ENCODE data around the gene PIGB.
"Not testable (repeated sequence)": the region's sequence is repeated elsewhere in the genome, so short reads cannot be mapped to it uniquely, and the experiment has no call there.

The PIGB gene

GRCh38 chr15:55383687-55384086 lies 64.7 kb downstream of the PIGB start:
- DNase-seq = no peak

- no peak for DNase-seq
Measured at GRCh38 chr15:55387027-55387426, 68.0 kb downstream of the PIGB start.

DNA sequence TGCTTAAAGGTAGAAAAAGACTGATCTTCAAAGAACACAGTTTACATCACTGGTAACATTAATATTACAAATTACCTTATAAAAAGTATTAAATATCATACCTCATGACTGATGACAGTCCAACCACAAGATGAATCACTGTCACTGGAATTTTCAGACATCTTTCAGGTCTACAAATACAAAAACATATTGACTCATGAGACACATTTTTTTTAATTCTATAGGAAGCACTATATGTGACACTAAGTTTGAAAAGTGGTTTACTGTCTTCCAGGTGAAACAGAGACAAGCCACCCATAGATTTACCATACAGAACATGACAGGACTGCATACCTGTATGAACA lies 70.2 kb downstream of the PIGB start:
- no peak for DNase-seq

- no peak for DNase-seq
Measured at GRCh38 chr15:55394694-55395093, 75.7 kb downstream of the PIGB start.

GRCh38 chr15:55398243-55398642 lies 79.2 kb downstream of the PIGB start:
- DNase-seq = no peak

DNA sequence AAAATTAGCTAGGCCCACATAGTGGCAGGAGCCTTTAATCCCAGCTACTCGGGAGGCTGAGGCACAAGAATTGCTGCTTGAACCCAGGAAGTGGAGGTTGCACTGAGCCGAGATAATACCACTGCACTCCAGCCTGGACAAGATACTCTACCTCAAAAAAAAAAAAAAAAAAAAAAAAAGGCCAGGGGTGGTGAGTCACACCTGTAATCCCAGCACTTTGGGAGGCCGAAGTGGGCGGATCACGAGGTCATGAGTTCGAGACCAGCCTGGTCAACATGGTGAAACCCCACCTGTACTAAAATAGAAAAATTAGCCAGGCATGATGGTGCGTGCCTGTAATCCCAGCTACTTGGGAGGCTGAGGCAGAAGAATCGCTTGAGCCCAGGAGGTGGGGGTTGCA lies 81.0 kb downstream of the PIGB start:
- not testable (repeated sequence) for DNase-seq

DNA sequence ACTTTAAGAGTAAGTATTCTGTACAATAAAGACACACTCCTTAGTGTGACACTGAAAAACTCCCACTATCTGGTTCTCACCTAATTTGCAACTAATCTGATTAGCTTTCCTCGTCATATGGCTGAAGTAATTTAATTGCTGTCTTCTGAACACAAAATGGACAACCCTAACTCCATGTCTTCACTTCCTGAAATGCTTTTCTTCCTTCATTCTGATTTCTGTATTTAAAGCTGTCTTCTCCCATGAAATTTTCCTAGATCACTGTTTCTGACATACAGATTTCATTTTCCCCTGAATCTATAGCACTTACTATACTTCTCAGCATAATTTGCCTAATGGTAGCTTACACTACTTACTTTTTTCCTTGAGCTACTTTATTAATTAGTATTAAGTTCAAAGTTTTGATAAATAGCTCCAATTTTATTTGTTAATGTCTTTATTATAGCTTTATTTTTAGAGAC lies 82.8 kb downstream of the PIGB start:
- no peak for DNase-seq

DNA sequence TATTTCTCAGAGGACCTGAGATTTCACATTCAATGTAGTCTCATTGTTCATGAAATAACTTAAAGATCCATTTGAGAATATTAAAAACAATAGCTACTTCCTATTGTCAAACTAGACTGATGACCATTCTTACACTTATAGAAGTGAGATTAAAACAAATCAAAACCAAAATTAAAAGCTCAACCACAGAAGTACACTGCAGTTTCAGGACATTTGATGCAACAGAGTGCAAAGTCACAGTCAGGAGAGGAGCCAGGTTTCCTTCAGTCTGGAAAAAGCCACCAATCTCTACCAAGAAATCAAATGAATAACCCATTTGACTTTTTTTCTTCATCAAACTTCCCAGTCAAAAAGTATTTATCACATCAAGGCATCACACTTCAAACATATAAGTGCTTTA lies 83.7 kb downstream of the PIGB start:
- no peak for DNase-seq

- DNase-seq = no peak
Measured at GRCh38 chr15:55403531-55403930, 84.5 kb downstream of the PIGB start.
